PFSK-1 (cell line): Measurements from ENCODE around the gene SLC38A8.

ENCODE experiments used
- FOXP2 ChIP-seq: optimal IDR thresholded peaks from 2 replicates; pipeline ENCODE3; 2011; ENCODE audit warnings: borderline replicate concordance, control low read depth, inconsistent platforms; ENCODE audit not compliant: insufficient read depth; ENCODE audit errors: extremely low read length, extremely low read depth
- POLR2AphosphoS5 ChIP-seq: IDR thresholded peaks from 2 replicates; pipeline ENCODE4 v1.6.1; 2012; ENCODE audit warnings: low read depth, mild to moderate bottlenecking, control low read depth, low read length, moderate library complexity
- REST ChIP-seq, 2 experiments: IDR thresholded peaks; 2 replicates each; pipeline versions ENCODE4 v1.6.1 to v1.8.0; 2011 to 2012; ENCODE audit warnings: low read depth in 2 of 2, low read length in 2 of 2, control low read depth in 1 of 2, inconsistent platforms in 1 of 2, mild to moderate bottlenecking in 1 of 2, moderate library complexity in 1 of 2; ENCODE audit not compliant: insufficient read depth in 1 of 2
- SIN3A ChIP-seq: IDR thresholded peaks from 2 replicates; pipeline ENCODE4 v1.6.1; 2012; ENCODE audit warnings: mild to moderate bottlenecking, low read length, moderate library complexity, borderline replicate concordance; ENCODE audit not compliant: insufficient read depth
- TAF1 ChIP-seq: IDR thresholded peaks from 2 replicates; pipeline ENCODE4 v1.6.1; 2012; ENCODE audit warnings: low read length, control low read depth, borderline replicate concordance; ENCODE audit not compliant: insufficient read depth

Gene SLC38A8

GRCh38 chr16:83996481-83997252 lies 45.9 kb downstream of the SLC38A8 start:
- TF ChIP-seq TAF1 (no peak), SIN3A (no peak), POLR2AphosphoS5 (no peak), REST (IDR thresholded peaks at IDR 0.05; ENCODE audit: insufficient read depth in 1 of 2, low read depth in 2 of 2, low read length in 2 of 2) (no peak), FOXP2 (no peak)

GRCh38 chr16:83995754-83996153 lies 46.8 kb downstream of the SLC38A8 start:
- TF ChIP-seq REST (IDR thresholded peaks at IDR 0.05; ENCODE audit: insufficient read depth in 1 of 2, low read depth in 2 of 2, low read length in 2 of 2) (no peak), SIN3A (no peak), TAF1 (no peak), FOXP2 (no peak), POLR2AphosphoS5 (no peak)

- TF ChIP-seq TAF1 (no peak), FOXP2 (no peak), REST (IDR thresholded peaks at IDR 0.05; ENCODE audit: insufficient read depth in 1 of 2, low read depth in 2 of 2, low read length in 2 of 2) (no peak), POLR2AphosphoS5 (no peak), SIN3A (no peak)
Observed at GRCh38 chr16:83994703-83995102, 47.9 kb downstream of the SLC38A8 start.

GRCh38 chr16:83994087-83994486 lies 48.5 kb downstream of the SLC38A8 start:
- TF ChIP-seq REST (IDR thresholded peaks at IDR 0.05; ENCODE audit: insufficient read depth in 1 of 2, low read depth in 2 of 2, low read length in 2 of 2) (no peak), POLR2AphosphoS5 (no peak), SIN3A (no peak), FOXP2 (no peak), TAF1 (no peak)

GRCh38 chr16:83992624-83993023 lies 50.0 kb downstream of the SLC38A8 start:
- TF ChIP-seq POLR2AphosphoS5 (no peak), REST (IDR thresholded peaks at IDR 0.05; ENCODE audit: insufficient read depth in 1 of 2, low read depth in 2 of 2, low read length in 2 of 2) (no peak), TAF1 (no peak), FOXP2 (no peak), SIN3A (no peak)
